Measurements from ENCODE around the gene FEM1A. TPM values are rescaled to one million over a fixed set of nuclear protein-coding genes. Genes with fewer than 3 reads are reported as not detected.
"Not testable (repeated sequence)": the region's sequence is repeated elsewhere in the genome, so short reads cannot be mapped to it uniquely, and the experiment has no call there.

FEM1A gene
- total RNA-seq, 1 experiment from 2014 or later: 7.8 TPM

DNA sequence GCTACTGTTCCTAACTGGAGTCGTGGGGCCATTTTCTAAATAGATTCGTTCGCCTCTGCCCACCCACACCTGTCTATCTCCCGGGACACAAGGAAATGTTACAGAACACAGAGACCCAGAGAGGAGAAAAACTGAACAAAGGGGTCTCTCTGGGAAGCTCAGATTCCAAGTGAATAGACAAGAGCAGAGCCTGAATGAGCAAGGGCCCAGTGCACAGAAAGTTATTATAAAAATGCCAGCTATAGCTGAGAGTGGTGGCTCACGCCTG is 27.2 kb upstream of the FEM1A start:
- no peak for DNase-seq
- no peak overlapping the region for H2AFZ ChIP-seq (ENCODE audit: low read length)
- H3K27me3 ChIP-seq (ENCODE audit: low read length): no peaks in the 10 kb centered on the region
- H4K20me1 ChIP-seq (ENCODE audit: insufficient read depth, low read depth, low read length): peaks cover 5% of the 10 kb centered on the region; the same call in 1 of the 2 replicates
- no peak overlapping the region for H3K4me2 ChIP-seq (ENCODE audit: low read depth, low read length, poor library complexity, severe bottlenecking)
- H3K4me1 ChIP-seq (ENCODE audit: low read length): peaks cover 9% of the 10 kb centered on the region
- no peaks in the 10 kb centered on the region for H3K9me2 ChIP-seq (replicated peaks; ENCODE audit: insufficient read depth, low read length)
- H3K4me3 ChIP-seq (ENCODE audit: low read length): no peak overlapping the region
- no peaks in the 10 kb centered on the region for H3K79me2 ChIP-seq (ENCODE audit: low read length)
- H3K9ac ChIP-seq (ENCODE audit: low read length): no peak overlapping the region
- H3K36me3 ChIP-seq (ENCODE audit: insufficient read depth, low read length): no peaks in the 10 kb centered on the region
- no peak overlapping the region for H3K27ac ChIP-seq (ENCODE audit: low read length)
- H3K9me3 ChIP-seq (ENCODE audit: low read length): no peaks in the 10 kb centered on the region

DNA sequence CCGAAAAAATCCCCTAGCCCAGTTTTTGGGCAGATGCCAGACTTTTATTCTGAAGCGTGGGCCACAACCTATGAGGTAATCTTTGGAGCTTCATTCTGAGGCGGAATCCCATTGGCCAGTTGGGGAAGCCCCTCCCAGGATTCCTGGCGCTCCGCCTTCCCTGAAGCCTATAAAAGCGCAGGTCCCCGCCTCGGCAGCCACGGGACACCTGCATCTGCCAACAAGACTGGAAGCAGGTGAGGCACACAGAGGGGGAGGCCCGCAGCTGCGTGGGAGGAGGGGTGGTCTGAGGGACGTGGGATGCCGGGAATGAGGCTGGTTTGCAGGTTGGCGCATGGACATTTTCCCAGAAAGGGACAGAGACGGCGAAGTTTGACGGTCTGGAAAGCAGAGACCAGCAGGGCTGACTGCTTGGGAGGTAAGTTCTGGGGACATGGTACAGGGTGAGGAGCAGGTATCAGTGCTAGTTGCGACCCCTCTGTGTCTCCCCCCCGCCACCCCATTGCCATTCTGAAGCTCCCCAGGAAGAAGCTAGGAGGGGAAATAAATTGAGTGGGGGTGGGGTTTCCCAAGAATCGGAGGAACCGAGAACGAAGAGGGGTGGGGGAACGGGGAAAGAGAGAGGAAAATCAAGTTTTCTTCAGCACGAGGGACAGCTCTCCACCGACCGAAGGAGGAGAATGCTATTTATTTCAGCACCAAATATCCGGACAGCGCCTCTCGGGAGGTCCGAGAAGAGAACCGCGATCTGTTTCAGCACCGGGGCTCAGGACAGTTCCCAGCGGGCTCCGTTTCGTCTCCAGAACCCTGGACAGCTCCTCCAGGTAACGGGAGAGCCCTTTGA is 22.4 kb upstream of the FEM1A start:
- no peak overlapping the region for H3K9ac ChIP-seq (ENCODE audit: low read length)
- H4K20me1 ChIP-seq (ENCODE audit: insufficient read depth, low read depth, low read length): peaks cover 9% of the 10 kb centered on the region; the same call in 1 of the 2 replicates
- no peaks in the 10 kb centered on the region for H3K36me3 ChIP-seq (ENCODE audit: insufficient read depth, low read length)
- no peak overlapping the region for H2AFZ ChIP-seq (ENCODE audit: low read length)
- no peaks in the 10 kb centered on the region for H3K27me3 ChIP-seq (ENCODE audit: low read length)
- H3K4me2 ChIP-seq (ENCODE audit: low read depth, low read length, poor library complexity, severe bottlenecking): no peak overlapping the region
- peak; percentile 98 for DNase-seq
- no peaks in the 10 kb centered on the region for H3K9me3 ChIP-seq (ENCODE audit: low read length)
- no peak overlapping the region for H3K27ac ChIP-seq (ENCODE audit: low read length)
- peaks cover 12% of the 10 kb centered on the region for H3K4me1 ChIP-seq (ENCODE audit: low read length)
- H3K79me2 ChIP-seq (ENCODE audit: low read length): no peaks in the 10 kb centered on the region
- no peak overlapping the region for H3K4me3 ChIP-seq (ENCODE audit: low read length)
- no peaks in the 10 kb centered on the region for H3K9me2 ChIP-seq (replicated peaks; ENCODE audit: insufficient read depth, low read length)

DNA sequence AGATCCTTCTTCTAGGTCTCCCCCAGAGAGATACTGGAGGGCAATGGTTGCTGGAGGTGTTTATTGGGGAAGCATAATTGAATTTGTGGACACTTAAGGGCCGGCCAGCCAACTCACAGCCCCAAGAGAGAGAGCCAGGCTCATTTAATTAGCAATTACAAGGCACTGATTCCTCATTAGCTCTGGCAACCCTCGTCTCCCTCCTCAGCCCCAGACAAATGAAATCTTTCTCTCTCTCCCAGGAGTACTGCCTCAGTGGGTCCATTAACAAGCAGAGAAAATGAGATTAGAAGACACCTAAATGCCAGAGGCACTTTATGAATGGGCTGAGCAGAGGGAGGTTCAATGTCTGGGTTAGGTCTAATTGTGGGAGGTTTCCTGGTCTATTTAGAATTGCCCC is 19.0 kb upstream of the FEM1A start:
- Histone ChIP-seq H3K4me3 (ENCODE audit: low read length) (no peak overlapping the region), H3K36me3 (ENCODE audit: insufficient read depth, low read length) (no peaks in the 10 kb centered on the region), H3K9ac (ENCODE audit: low read length) (no peak overlapping the region), H3K9me2 (replicated peaks; ENCODE audit: insufficient read depth, low read length) (no peaks in the 10 kb centered on the region), H3K79me2 (ENCODE audit: low read length) (no peaks in the 10 kb centered on the region), H3K9me3 (ENCODE audit: low read length) (no peaks in the 10 kb centered on the region), H2AFZ (ENCODE audit: low read length) (no peak overlapping the region), H3K4me2 (ENCODE audit: low read depth, low read length, poor library complexity, severe bottlenecking) (no peak overlapping the region), H3K27me3 (ENCODE audit: low read length) (no peaks in the 10 kb centered on the region), H4K20me1 (ENCODE audit: insufficient read depth, low read depth, low read length) (peaks cover 9% of the 10 kb centered on the region; the same call in 1 of the 2 replicates), H3K4me1 (ENCODE audit: low read length) (peaks cover 19% of the 10 kb centered on the region), H3K27ac (ENCODE audit: low read length) (no peak overlapping the region)
- DNase-seq: no peak

DNA sequence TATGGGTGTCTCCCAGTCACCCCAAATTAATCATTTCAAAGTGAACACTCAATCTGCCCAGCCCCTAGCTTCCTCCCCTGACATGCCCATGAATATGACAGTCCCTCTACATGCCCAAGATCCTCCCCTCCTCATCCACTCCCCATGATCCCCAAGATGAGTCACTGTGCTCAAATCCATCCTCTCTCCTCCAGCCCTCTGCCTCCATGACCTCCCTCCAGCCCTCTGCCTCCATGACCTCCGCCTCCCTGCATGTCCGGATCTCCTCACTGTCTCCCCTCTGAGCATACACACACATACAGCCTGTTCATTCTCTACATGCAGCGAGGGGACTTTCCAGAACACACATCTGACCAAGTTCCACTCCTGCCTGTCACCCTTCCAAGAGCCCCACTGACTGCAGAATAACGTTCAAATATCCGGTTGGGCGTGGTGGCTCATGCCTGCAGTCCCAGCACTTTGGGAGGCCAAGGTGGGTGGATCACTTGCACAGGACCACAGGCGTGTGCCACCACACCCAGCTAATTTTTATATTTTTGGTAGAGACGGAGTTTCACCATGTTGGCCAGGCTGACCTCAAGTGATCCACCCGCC is 18.4 kb upstream of the FEM1A start:
- H3K4me2 ChIP-seq (ENCODE audit: low read depth, low read length, poor library complexity, severe bottlenecking): peak overlapping the region; percentile 30
- no peaks in the 10 kb centered on the region for H3K9me3 ChIP-seq (ENCODE audit: low read length)
- peaks cover 9% of the 10 kb centered on the region; the same call in 1 of the 2 replicates for H4K20me1 ChIP-seq (ENCODE audit: insufficient read depth, low read depth, low read length)
- no peaks in the 10 kb centered on the region for H3K79me2 ChIP-seq (ENCODE audit: low read length)
- no peak for DNase-seq
- H3K36me3 ChIP-seq (ENCODE audit: insufficient read depth, low read length): no peaks in the 10 kb centered on the region
- H3K9me2 ChIP-seq (replicated peaks; ENCODE audit: insufficient read depth, low read length): no peaks in the 10 kb centered on the region
- H3K9ac ChIP-seq (ENCODE audit: low read length): no peak overlapping the region
- peaks cover 19% of the 10 kb centered on the region for H3K4me1 ChIP-seq (ENCODE audit: low read length)
- H3K27me3 ChIP-seq (ENCODE audit: low read length): no peaks in the 10 kb centered on the region
- no peak overlapping the region for H2AFZ ChIP-seq (ENCODE audit: low read length)
- H3K27ac ChIP-seq (ENCODE audit: low read length): no peak overlapping the region
- no peak overlapping the region for H3K4me3 ChIP-seq (ENCODE audit: low read length)

DNA sequence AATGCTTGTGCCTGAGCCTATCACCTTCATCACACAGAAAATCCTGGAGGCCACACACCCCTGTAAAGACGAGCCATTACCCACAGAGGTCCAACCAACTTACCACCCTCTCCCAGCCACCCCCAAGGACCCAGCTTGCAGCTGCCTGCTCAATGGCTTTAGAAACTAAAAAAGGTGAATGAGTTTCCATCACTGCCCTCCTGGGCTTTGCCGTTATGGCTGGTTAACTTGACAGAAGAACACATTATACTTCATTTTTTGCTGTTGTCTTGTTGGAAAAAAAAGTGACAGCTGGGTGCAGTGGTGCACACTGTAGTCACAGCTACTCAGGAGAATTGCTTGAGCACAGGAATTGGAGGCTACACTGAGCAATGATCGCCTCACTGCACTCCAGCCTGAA is 17.4 kb upstream of the FEM1A start:
- Histone ChIP-seq H3K9me3 (ENCODE audit: low read length) (no peaks in the 10 kb centered on the region), H3K9me2 (replicated peaks; ENCODE audit: insufficient read depth, low read length) (no peaks in the 10 kb centered on the region), H3K36me3 (ENCODE audit: insufficient read depth, low read length) (no peaks in the 10 kb centered on the region), H3K27me3 (ENCODE audit: low read length) (no peaks in the 10 kb centered on the region), H3K4me2 (ENCODE audit: low read depth, low read length, poor library complexity, severe bottlenecking) (peak overlapping the region; percentile 30), H3K79me2 (ENCODE audit: low read length) (no peaks in the 10 kb centered on the region), H3K4me1 (ENCODE audit: low read length) (peaks cover 19% of the 10 kb centered on the region), H3K27ac (ENCODE audit: low read length) (no peak overlapping the region), H3K4me3 (ENCODE audit: low read length) (0 out of 2 replicates have a peak overlapping the region, but pooled peaks have one; percentile 13), H4K20me1 (ENCODE audit: insufficient read depth, low read depth, low read length) (peaks cover 6% of the 10 kb centered on the region; the same call in 1 of the 2 replicates), H3K9ac (ENCODE audit: low read length) (no peak overlapping the region), H2AFZ (ENCODE audit: low read length) (no peak overlapping the region)
- peak; percentile 87 for DNase-seq

DNA sequence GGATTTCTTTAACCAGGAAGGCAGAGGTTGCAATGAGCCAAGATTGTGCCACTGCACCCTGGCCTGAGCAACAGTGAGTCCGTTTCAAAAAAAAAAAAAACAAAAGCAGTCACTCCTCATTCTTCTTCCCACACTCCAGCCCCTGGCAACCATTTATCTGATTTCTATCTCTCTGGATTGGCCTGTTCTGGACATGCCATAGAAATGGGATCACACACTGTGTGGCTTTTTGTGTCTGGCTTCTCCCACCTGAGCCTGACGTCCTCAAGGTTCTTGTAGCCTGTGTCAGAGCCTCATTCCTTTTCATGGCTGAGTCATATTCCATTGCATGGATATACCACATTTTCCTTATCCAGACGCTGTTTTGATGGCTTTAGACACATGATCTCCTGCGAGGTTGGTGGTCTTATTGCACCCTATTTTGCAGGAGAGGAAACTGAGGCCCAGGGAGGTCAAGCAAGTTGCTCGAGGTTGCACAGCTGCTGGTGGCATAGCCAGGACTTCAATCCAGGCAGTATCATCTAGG is 15.8 kb upstream of the FEM1A start:
- Histone ChIP-seq H3K27ac (ENCODE audit: low read length) (no peak overlapping the region), H3K9me2 (replicated peaks; ENCODE audit: insufficient read depth, low read length) (no peaks in the 10 kb centered on the region), H3K36me3 (ENCODE audit: insufficient read depth, low read length) (no peaks in the 10 kb centered on the region), H4K20me1 (ENCODE audit: insufficient read depth, low read depth, low read length) (no peaks in the 10 kb centered on the region), H3K9ac (ENCODE audit: low read length) (no peak overlapping the region), H3K4me1 (ENCODE audit: low read length) (peaks cover 19% of the 10 kb centered on the region), H3K79me2 (ENCODE audit: low read length) (no peaks in the 10 kb centered on the region), H3K4me3 (ENCODE audit: low read length) (no peak overlapping the region), H3K4me2 (ENCODE audit: low read depth, low read length, poor library complexity, severe bottlenecking) (no peak overlapping the region), H3K27me3 (ENCODE audit: low read length) (no peaks in the 10 kb centered on the region), H3K9me3 (ENCODE audit: low read length) (no peaks in the 10 kb centered on the region), H2AFZ (ENCODE audit: low read length) (no peak overlapping the region)
- no peak for DNase-seq

DNA sequence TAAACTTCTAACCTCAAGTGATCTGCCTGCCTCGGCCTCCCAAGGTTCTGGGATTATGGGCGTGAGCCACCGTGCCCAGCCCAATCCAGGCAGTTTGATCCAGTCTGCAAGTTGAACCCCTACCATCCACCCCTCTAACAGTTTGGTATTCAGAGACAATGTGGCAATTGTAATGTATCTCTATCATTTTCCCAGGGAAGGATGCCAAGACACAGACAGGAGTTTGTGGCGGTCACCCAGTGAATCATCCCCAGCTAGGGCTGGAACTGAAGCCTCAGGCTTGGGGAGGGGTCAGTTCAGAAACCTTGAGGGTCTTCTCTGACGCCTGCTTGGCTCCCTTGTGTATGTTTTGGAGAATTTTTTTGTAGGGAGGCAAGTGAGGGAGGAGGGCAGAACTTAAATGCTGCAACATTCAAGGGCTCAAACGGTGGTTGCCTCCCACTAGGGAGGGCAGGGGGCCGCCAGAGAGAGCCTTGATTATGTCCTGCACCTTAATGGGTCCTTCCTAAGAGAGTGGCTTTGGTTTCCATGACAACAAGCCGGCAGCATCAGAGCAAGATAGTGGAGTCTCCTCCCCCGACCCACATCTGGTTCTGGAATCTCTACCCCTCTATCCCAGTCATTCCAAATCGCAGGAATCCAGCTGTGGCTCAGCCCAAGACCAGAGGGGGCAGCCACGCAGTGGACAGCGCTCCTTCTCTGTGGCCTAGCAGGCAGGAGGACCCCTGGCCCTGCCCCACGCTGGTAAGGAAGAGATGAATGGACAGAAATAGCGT is 14.9 kb upstream of the FEM1A start:
- Histone ChIP-seq H3K79me2 (ENCODE audit: low read length) (no peaks in the 10 kb centered on the region), H3K9me3 (ENCODE audit: low read length) (no peaks in the 10 kb centered on the region), H3K27me3 (ENCODE audit: low read length) (no peaks in the 10 kb centered on the region), H3K27ac (ENCODE audit: low read length) (no peak overlapping the region), H3K36me3 (ENCODE audit: insufficient read depth, low read length) (no peaks in the 10 kb centered on the region), H4K20me1 (ENCODE audit: insufficient read depth, low read depth, low read length) (no peaks in the 10 kb centered on the region), H3K4me1 (ENCODE audit: low read length) (peaks cover 19% of the 10 kb centered on the region), H3K9ac (ENCODE audit: low read length) (no peak overlapping the region), H2AFZ (ENCODE audit: low read length) (no peak overlapping the region), H3K4me2 (ENCODE audit: low read depth, low read length, poor library complexity, severe bottlenecking) (no peak overlapping the region), H3K4me3 (ENCODE audit: low read length) (no peak overlapping the region), H3K9me2 (replicated peaks; ENCODE audit: insufficient read depth, low read length) (no peaks in the 10 kb centered on the region)
- no peak for DNase-seq

DNA sequence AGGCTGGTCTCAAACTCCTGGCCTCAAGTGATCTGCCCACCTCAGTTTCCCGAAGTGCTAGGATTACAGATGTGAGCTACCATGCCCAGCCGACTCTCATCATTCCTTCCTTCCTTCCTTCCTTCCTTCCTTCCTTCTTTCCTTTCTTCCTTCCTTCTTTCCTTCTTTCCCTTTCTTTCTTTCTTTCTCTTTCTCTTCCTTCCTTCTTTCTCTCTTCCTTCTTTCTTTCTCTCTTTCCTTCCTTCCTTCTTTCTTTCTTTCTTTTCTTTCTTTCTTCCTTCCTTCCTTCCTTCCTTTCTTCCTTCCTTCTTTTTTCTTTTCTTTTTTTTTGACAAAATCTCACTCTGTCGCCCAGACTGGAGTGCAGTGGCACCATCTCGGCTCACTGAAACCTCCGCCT is 13.4 kb upstream of the FEM1A start:
- H3K36me3 ChIP-seq (ENCODE audit: insufficient read depth, low read length); H4K20me1 ChIP-seq (ENCODE audit: insufficient read depth, low read depth, low read length); H3K9me3 ChIP-seq (ENCODE audit: low read length); H3K79me2 ChIP-seq (ENCODE audit: low read length); DNase-seq; H3K4me3 ChIP-seq (ENCODE audit: low read length); H3K27me3 ChIP-seq (ENCODE audit: low read length); H3K9ac ChIP-seq (ENCODE audit: low read length); H3K9me2 ChIP-seq (replicated peaks; ENCODE audit: insufficient read depth, low read length); H3K4me2 ChIP-seq (ENCODE audit: low read depth, low read length, poor library complexity, severe bottlenecking); H3K27ac ChIP-seq (ENCODE audit: low read length); H2AFZ ChIP-seq (ENCODE audit: low read length): not testable (repeated sequence)
- peaks cover 22% of the 10 kb centered on the region for H3K4me1 ChIP-seq (ENCODE audit: low read length)

Data from Karpas-422 (cell line).